Left renal cortex interstitium (tissue), 4 donors: Measurements from ENCODE around the gene LNX2. TPM values are rescaled to one million over a fixed set of nuclear protein-coding genes. Genes with fewer than 3 reads are reported as not detected.
A peak's percentile ranks its signal among the peaks of the same experiment; 100 is the strongest.

Experiments
- DNase-seq, 4 donors: peaks; one replicate each; pipeline ENCODE4 v3.0.0-alpha.2; 2013; ENCODE audit warnings: low read depth in 4 of 4, low spot score in 2 of 4, missing footprints in 1 of 4
- polyA plus RNA-seq, 4 donors: library from polyadenylated mRNA; unstranded; fragments of 120-200 nt; gene quantifications; one replicate each; pipeline ENCODE4 v1.2.1, GENCODE V29; 2013; ENCODE audit not compliant: insufficient read length in 4 of 4

The LNX2 gene
- polyA plus RNA-seq, 4 donors = 11.2 to 13.5 (median 12.0) TPM

DNA sequence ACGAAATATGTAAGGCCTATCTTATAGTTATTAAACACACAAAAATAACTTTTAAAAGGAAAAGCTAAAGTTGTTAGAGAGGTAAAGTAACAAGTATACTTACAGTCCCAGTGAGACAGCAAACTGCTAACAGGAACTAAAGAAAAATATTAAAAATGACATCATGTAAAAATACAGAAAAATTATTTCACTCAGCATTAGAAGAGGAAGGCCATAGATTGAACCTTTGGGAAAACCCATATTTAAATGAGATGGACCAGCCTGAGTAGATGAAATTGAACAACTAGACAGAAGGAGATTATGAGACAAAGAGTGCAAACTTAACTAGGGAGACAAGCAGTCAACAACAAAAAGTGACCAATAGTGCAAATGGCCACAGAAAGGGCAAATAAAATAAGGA lies 49.4 kb downstream of the LNX2 start:
- DNase-seq = no peak

- no peak for DNase-seq
These were observed 50.9 kb downstream of the LNX2 start for GRCh38 chr13:27569405-27569804.

GRCh38 chr13:27565818-27566217 lies 54.5 kb downstream of the LNX2 start:
- no peak for DNase-seq

DNA sequence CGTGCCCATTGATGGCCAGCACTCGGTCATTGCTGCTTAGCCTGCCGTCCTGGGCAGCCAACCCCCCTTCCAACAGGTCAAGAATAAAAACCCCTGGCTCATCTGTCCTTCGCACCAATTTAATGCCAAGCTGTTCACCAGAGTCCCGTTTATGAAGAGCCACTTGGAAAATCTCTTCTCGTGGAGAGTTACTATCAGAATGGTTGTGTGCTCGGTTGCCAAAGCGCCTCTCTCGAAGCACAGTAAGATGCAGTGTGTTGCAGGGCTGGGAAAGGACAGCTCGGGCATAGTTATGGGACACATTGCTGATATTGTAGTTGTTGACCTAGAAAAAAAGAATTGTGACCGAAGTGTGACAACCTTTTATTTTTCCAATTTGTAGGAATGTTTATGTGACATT lies 57.9 kb downstream of the LNX2 start:
- DNase-seq = no peak

DNA sequence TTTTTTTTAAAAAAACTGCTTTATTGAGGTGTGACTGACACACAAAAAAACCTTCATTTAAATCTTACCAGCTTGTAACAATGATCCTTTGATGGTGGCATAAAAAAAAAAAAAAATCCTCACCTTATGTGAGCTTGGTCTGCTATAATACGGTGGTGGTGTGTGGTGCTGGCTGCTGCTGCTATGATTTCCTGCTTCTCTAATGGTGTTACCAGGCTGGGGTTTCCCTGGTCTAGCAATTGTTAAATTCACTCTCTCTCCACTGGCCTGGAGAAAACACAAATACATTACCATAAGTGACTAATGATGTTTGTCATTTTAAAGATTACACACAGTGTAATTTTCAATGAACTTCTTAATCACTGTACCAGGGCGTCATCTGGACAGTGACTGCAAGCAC lies 60.6 kb downstream of the LNX2 start:
- no peak for DNase-seq

- DNase-seq = no peak
These were observed 64.2 kb downstream of the LNX2 start for GRCh38 chr13:27556109-27556508.

DNA sequence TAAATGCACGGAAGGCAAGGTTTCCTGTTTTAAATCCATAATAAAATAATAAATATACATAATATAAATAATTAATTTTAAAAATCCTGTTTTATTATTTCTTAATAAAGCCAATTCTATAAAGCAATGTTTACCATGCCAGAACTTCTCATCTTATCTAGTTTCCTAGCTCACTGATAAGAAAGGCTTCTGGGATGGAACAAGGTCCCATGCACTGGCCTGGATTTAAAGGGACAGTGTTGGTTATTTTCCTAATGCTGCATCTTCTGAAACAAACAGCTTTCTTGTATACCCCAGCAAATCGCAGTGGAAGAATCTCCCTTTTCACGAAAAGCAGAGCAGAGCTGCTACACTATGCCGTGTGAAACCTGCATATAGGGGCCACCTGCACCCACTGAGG lies 68.8 kb downstream of the LNX2 start:
- DNase-seq = no peak

GRCh38 chr13:27549406-27549981 lies 70.8 kb downstream of the LNX2 start:
- DNase-seq = no peak

- DNase-seq = no peak
These were observed 78.1 kb downstream of the LNX2 start for GRCh38 chr13:27542220-27542619.

DNA sequence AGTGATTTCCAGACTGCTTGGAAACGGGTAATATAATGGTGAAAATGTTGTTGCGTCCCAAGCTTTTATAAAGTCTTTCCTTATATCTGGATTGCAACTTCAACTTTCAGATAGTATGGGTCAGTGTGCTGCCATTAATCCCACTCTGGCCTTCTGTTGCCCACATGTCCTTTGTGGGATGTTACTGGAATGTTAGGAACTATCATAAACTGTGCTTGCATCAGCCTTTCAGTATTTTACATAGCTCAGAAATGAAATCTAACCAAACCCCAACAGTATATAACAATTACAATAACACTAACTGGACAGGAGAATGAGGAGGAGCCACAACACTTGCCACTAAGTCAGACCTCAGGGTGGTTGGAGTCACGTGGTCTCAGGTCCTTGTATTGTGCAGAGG lies 78.9 kb downstream of the LNX2 start:
- no peak for DNase-seq

DNA sequence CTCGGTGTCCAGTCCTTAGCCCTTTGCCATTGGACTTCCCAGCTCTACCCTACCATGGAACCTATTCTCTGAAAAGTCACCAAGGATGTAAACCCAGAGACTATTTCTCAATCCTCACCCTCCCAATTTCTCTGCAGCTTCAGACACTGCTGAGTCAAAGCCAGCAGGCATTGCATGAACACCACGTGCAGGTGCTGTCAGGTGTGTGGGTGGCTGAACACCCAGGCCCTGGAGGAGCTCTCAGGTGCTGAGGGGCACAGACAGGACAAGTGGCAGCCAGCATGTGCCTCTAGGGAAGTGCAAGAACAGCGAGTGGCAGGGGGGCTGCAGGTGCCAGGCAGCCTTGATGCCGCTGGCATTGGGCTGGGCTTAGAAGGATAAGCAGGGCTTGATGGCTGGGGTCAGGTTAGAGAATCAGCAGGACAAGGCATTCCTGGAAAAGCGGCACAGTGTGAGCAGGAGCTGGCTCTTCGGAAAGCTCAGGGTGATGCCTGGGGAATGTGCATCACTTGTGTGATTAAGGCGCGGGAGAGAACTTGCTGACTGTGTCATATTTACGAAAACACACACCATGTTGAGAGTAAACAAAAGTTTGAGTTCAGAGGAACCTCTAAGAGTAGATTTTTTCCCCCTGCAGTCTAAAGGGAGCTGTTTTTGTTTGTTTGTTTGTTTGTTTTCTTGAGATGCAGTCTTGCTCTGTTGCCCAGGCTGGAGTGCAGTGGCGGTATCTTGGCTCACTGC lies 83.8 kb downstream of the LNX2 start:
- no peak for DNase-seq

- no peak for DNase-seq
These were observed 84.8 kb downstream of the LNX2 start for GRCh38 chr13:27535546-27535945.

- no peak for DNase-seq
These were observed 85.3 kb downstream of the LNX2 start for GRCh38 chr13:27534981-27535380.

- DNase-seq = no peak
These were observed 86.0 kb downstream of the LNX2 start for GRCh38 chr13:27534108-27534980.

DNA sequence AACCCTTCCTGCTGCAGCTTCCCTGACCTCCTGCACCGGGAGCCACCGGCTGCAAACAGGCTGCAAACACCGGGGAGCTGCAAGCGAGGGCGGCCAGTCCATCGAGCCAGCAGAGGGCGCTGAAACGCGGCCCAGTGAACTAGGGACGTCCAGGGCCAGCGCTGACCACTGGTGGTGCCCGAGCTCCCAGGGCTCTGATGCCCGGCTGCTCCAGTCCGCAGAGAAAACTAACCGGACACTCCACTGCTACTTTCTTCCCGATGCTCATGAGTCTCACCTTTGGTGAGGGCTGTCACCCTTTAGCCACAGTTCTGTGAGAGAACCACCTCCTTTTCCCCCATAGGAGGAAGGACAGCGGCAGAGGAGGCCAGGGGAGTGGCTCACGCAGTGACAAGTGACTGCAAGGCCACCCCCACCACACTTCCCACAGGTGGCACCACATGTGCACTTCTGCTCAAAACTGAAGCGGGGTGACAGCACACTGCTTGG lies 87.1 kb downstream of the LNX2 start:
- peak; percentile 39 to 67 (median 48) for DNase-seq

DNA sequence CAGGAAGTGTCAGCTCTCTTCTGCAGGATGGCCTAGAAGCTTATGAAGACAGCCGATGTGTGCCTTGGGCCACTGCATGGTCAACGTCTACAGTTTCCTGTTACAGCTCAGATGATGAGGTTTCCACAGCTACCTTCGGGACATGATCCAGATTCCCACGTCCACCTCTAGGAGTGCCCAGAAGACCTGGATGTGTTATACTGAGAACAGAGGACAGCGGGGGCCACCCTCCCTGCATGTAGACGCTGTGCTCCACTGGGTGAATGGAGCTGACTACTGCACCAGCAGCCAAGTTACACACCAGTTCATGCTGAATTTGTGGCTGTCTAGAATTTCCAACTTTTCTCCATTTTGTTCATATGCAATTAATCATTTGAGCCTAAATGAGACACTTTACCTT lies 91.4 kb downstream of the LNX2 start:
- DNase-seq = no peak

GRCh38 chr13:27526516-27526915 lies 93.8 kb downstream of the LNX2 start:
- DNase-seq = no peak

GRCh38 chr13:27524981-27525975 lies 95.1 kb downstream of the LNX2 start:
- DNase-seq = no peak

GRCh38 chr13:27523346-27524073 lies 96.8 kb downstream of the LNX2 start:
- DNase-seq = no peak

- no peak for DNase-seq
These were observed 97.5 kb downstream of the LNX2 start for GRCh38 chr13:27522847-27523246.
